Activated CD4-positive, alpha-beta T cell treated with anti-CD3 and anti-CD28 coated beads, Interleukin-2, Interleukin-4, amounts not matched to agents 100 ng/mL and 50 ng/mL, durations not matched to agents 16 hours and 8 hours (primary cell): ENCODE measurements around the gene HOXC11.

ENCODE experiments used
- DNase-seq: peaks from one replicate; pipeline ENCODE4 v3.0.0-alpha.2; 2020; ENCODE audit warnings: low spot score

HOXC11 gene

DNA sequence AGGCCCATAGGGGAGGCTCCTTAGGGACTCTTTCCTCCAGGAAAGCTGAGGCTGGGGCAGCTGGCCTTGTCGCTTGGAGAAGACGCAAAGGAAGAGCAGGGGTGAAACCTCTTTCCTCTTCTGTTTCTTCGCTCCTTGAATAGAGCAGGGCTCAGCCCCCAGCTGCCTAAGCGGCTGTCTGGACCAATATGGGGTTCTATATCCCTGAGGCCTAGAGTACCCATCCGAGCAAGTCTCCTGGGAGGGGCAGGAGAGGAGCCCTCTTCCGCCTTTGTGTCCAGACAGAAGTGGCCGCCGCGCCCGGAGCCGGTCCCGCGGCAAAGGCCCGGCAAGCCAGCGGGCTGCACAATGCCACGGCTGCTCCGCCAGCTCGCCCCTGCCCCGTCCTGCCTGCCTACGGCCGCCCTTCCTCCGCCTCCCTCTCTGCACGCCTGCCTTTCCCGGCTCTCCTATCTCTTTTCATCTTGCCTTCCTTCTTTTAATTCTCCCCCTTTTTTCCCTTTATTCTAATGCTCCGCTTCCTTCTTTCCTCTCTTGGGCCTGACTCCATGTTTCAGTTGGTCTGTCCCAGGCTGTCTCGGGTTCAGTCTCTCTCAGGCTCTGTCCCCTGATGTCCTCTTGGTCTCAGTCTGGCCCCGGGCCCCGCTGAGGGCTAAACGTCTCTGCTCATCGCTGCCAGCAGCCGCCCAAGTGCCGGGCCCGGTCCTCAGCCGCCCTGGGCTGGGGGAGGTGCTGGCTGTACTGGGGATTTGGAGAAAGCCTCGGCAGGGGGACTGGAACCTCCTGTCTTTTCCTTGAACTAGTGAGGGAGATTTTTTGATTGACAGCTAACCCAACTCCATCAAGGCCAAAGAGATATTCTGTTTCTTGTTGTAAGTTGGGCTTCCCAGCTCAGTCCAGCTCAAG is 24.5 kb downstream of the HOXC11 start:
- no peak for DNase-seq

DNA sequence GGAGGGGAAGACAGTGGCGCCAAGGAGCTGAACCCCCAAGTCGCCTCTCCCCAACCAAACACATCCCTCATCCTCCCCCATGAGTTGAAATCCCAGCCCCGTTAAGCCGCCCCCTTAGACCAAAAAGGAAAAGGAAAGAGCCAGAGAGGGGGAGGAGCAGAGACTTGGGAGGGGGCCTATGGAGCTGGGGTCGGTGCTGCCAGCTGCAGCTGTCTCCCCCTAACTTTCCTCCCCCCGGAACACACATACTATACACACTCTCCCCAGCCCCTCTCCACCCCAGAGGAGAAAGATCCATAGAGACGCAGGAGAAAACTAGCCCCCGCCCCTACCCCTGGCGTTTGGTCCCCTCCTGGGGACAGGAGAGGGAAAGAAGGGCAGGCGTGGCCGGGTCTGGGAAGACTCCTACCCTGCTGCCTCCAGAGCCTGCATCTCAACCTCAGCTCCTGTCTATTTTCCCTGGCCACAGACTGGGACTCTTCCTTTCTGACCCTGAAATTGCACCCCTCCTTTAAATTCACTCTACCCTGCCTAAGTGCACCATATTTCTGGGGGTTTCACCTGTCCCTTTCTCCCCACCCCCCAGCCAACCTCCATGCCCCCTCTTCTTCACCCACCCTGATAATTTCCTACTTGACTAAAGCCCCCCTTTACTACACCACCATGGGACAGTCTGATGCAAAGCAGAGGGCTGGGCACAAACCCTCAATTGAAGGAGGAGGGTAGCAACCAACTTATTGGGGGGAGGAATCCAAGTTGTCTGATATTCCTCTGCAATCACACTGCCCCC is 25.4 kb downstream of the HOXC11 start:
- DNase-seq, result no peak

DNA sequence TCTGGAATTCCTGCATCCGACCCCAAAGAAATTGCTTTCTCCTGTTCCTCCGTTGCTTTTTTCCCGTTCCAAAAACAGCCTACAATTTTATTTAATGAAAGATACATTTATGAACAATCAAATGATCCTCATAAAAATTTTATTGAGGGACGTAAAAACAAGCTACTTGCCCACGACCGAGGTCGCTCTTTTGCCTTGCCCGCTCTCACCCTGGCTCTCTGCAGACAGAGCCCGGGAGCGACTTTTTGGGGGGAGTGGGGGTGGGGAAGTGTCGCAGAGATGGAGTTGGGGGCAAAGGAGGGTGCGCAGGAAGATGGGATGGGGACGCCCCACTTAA is 25.9 kb downstream of the HOXC11 start:
- no peak for DNase-seq

DNA sequence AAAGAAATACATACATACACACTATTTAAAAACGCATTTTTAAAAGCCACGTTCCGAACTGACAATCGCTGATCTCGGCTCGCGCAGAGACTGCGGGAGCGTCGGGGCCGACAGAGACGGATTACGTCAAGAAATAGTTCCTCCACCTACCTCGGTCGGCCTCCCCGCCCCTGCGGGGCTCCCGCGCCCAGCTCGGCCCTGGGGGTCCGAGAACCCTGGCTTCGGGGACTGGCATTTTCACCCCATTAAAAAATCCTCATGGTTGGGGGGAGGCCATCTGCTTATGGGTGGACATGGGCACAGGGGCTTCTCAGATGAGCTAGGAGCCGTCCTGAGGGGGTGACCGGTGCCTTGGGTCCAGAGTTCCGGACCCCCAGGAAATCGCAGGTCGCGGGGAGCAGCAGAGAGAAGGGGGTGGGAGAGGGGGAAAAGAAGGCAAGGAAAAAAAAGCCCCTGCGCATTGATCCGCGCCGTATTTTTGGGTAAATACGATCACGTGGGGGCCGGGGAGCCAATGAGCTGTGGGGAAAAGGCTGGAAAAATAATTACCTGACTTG is 26.7 kb downstream of the HOXC11 start:
- no peak for DNase-seq

DNA sequence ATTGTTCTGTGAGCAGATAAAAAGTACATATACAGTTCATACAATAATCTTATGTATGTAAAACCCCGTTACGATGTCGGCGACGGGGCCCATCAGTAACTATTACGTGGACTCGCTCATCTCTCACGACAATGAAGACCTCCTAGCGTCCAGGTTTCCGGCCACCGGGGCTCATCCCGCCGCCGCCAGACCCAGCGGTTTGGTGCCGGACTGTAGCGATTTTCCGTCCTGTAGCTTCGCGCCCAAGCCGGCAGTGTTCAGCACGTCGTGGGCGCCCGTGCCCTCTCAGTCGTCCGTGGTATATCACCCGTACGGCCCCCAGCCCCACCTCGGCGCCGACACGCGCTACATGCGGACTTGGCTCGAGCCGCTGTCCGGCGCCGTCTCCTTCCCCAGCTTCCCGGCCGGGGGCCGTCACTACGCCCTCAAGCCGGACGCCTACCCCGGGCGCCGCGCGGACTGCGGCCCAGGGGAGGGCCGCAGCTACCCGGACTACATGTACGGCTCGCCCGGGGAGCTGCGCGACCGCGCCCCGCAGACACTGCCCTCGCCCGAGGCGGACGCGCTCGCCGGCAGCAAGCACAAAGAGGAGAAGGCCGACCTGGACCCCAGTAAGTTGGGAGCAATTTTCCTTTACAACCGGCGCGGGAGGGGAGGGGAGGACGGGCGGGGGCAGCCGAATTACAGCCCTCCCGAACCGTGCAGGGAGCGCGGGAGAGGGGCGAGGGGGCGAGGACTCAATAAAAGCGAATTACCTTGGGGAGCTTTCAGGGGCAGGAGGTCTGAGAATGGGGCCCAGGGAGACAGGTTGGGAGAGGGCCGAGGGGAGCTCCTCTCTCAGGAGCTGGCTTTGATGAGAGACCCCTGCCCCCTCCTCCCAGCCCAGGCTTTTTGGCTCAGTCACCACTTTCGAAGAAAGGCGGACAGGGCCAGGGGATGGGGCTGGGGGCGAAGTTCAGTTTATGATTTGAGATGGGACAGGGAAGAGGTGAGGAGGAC is 27.5 kb downstream of the HOXC11 start, which contains the start of gene HOXC9:
Gene HOXC9 (plus strand): TSS at position 46 of the 999 bp plus-strand sequence. CDS start 28 bp downstream, at position 74.
- DNase-seq, result no peak

DNA sequence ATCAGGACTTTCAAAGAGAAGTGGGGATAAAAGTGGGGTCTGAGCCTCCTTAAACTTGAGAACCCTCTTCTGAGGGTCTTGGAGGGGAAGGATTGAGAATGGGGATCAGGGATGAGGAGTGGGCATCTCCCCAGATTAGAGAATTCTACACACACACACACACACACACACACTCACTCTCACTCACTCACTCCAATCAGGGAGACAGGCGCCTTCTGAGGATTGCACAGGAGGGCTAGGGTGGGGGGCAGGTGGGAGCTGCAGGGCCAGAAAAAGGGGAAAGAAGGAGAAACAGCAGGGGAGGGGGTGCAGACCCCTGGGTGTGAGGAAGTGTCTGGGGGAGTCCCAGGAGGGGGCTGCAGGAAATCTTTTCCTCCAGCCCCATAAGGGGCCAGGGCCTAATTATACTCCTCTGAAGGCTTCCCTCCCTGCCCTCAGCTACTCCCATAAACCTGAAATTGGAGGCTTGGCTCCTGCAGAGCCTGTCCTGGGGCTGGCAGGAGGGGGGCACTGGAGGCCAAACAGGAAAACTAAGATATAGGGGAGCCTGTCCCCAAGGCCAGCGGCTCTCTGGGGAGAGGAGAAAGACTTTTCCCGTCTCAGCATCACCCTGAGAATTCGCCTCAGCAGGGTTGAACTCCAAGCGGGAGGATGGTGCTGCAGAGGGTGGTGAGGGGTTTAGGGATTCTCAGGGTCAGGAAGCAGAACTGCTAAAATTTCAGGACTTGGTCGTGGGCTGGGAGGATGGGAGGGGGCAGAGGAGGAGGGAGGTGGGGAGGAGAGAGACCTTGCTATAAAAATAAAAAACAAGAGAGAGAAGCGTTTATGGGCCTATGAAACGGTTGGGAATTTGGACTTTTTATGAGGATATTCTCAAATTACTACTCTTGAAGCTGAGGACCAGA is 28.6 kb downstream of the HOXC11 start:
- DNase-seq, result no peak

DNA sequence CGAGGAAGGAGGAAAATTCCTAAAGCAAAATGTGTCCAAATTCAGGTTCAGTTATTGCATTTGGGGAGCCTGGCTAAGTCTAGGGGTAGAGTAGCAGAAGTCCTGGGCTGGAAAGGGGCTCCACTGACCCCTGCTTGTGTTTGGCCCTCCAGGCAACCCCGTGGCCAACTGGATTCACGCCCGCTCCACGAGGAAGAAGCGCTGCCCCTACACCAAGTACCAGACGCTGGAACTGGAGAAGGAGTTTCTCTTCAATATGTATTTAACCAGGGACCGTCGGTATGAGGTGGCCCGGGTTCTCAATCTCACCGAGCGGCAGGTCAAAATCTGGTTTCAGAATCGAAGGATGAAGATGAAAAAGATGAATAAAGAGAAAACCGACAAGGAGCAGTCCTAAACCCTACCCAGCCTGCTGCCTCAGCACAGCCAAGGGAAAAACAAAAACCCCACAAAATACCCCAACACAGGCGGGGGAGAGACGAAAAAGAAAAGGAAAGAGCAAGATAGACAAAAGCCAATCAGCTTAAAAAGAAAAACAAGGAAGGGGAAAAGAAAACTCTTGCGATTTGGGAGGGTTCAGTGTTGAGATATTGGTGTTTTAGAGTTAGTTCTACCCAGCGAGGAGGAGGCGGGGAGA is 29.5 kb downstream of the HOXC11 start:
- DNase-seq, result no peak

DNA sequence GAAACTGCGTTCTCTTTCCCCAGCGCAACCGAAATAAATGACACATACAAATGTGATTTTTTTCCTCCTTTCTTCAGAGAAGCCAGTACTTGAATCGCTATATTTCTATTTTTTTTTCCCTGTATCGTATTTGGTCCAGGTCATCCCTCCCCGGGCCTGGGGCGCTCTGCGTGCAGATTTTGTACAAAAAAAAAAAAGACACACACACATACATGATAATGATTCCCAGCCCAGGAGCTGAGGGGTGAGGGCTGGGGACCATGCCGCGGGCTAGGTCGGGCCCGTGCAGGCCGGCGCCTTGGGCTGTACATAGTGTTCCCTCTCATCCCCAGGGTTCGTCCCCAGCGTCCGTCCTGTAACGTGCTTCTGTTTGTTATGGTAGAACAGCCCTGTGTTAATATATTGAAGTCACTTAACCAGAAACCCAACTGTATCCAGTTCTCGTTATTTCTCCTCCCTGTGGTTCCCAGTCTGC is 30.0 kb downstream of the HOXC11 start:
- DNase-seq, result no peak

DNA sequence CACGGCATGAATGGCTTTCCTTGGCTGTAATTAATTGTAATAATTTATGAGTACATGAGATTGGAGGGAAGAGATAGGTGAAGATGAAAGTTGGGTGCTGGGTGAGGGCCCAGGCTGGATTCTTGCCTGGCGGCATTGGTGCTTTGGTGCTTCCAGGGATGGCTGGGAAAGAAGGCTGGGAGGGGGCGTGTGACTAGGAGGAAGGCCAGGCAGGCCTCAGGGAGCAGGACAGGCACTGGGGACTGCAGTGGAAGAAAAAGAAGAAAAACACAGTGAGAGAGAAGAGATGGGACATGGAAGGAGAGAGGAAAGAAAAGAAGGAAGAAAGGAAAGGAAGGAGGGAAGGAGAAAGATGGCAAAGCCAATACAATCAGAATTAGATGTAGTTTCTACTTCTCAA is 30.7 kb downstream of the HOXC11 start:
- DNase-seq, result no peak

DNA sequence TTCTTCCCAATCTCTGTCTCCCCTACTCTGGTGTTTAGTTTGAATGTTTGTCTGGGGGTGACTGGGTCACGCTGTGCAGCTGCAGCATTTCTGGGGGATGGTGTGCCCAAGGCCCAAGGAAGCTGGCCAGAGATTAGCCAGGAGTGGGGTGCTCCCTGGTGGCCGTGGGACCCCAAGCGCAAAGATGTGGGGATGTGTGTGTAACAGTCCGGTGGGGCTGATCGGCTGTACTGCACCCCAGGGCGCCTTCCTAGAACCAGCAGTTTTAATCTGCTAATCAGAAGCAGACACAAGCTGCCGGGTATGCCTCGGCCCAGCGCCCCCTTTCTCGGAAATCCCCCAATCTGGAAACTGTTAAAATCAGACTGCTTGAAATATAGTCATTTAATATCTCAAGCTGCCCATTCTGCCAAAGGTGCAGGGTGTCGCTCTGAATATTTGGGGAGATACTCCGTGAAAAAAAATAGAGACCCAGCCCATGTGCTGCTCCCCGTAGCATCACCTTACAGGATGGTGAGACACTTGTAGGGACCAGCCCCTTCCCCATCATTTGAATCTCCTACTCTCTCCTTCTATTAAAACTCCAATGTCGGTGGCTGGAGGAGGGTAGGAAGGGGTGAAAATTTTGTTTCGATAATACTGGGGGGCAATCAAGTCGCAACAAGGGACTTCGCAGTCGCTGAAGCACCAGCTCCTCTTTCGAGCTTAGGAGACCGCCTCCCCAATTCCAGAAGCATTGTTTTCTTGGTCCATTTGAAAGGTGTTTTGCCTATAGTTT is 31.3 kb downstream of the HOXC11 start:
- DNase-seq, result no peak

DNA sequence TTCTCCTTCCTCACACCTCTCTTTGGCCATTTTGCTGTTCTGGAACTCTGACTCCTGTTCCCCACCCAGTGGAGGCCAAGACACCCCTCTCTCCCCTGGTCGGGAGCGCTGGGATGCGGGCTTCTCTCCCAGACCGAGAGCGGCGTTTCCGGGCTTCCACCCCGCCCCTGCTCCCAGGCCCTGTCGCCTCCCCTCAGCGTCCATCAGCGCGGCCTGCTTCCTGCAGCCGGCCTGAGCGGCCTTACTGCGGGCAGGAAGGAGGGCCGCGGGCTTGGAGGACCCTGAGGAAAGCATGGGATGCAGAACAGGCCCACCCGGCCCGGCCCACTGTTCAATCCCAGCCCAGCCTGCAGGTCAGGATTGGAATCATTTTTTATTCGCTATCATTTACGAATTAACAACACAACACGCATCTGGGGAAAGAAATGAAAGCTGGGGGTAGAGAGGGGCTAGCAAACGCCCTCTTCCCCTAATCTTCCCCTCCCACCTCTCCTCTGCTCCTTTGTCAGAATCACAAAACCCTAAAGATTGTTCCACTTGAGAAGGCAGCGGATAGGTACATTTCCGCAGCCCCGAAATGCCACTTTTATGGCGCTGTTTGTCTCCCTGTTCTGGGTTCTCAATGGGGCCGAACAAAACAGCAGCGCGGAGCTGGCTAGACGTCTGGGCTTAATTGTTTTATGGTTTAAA is 32.1 kb downstream of the HOXC11 start:
- no peak for DNase-seq

DNA sequence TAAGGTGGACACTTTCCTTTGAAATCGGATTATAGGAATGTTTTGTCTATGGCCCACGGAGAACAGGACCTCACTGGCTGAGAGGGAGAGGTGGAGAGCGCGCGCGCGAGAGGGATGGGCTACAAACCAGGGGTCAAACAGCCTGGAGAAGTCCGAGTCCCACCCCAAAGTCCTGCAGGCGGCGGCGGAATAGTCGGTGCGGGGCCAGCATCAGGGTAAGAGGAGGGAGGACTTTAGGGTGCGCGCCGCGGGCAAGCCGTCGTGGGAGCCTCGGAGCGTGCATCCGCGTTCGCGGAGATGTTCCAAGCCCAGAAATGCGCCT is 32.6 kb downstream of the HOXC11 start:
- DNase-seq, result no peak

DNA sequence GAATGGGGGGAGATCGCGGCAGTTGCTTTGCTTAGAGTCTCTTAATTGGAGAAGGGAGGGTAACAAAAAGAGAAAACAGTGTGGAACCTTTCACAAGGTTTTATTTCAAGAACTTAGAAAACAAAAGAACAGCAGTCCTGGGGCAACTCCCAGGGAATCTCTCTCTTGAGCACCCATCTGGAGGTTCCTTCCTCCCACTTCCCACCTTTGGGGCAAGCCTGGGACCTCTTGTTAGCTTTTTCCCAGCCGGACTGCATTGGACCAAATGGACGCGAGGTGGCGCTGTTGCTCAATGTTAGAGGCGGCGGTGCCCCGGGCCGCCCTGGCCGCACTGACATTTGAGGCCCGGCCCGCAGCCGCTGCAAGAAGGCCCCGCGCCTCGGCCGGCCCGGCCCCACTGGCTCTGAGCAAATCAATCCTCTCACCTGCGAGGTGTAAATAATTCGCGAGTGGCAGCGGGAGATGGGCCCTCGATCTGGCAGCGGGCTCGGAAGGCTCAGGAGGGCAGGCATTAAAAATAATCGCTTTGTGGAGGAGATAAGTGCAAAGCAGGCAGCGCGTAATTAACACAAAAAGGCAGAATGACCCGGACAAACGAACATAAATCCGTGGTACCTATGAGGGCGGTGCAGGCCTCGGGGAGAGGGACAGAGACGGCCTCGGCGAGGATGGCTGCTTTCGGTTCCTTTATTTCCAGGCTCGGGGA is 33.1 kb downstream of the HOXC11 start:
- DNase-seq, result peak; percentile 82

DNA sequence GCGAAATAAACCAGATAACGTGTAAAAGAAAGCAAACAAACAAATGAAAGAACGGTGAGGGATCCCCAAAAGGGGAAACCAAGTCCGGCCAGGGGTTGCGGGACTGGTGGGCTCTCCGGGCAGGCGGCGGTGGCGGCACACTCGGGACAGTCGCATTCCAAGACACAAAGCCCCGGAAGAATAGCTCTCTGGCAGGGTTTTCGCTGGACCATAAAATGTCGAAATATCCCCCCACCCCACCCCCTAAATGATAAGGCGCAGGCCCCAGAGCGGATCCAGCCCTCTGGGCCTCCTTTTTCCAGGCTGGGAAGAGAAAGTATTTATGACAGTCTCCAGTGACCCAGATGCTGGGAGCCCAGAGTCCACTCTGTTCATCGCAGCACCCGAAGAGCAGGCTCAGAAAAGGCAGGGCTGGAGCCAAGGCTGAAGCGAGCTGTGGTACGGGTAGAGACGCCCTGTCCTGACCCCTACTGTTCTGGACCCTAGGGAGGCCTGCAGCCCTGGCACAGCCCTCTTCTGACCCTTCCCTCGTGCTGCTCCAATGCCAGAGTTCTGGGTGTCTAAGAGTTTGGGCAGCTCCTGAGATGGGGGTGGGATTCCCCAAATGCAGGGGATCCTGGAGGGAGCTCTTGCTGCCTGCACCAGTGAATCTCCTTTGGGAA is 33.8 kb downstream of the HOXC11 start:
- no peak for DNase-seq

DNA sequence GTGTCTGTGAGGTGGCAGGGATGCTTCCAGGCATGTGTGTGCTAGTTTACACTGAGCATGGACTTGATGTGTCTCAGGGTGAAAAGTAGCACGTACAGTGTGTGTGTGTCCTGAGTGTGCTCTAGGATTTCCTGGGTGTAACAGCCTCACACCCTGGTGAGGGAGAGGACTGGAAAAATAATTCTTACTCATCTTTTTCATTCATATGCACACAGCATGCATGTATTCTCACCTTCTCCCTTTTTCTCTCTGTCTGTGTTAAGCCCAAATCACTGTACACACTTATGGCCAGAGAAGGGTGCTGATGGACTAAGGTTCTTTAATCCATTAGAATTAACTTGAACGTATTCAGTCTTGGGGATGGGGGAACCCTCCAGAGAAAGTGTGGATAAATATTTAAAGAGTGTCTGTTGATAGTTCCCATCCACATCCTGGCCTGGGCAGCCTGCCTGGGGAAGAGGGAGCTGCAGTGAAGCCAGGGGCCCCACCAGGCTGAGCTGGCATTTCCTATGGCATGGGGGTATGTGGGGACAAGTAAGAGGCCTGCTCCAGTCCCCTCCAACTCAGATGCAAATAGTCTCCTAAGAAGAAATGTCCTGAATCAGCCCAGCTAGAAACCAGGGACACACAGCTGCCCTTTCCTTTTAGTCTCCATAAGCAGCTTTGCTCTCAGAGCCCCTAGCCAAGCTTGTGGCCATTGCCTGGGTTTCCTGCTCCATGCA is 34.8 kb downstream of the HOXC11 start:
- no peak for DNase-seq

DNA sequence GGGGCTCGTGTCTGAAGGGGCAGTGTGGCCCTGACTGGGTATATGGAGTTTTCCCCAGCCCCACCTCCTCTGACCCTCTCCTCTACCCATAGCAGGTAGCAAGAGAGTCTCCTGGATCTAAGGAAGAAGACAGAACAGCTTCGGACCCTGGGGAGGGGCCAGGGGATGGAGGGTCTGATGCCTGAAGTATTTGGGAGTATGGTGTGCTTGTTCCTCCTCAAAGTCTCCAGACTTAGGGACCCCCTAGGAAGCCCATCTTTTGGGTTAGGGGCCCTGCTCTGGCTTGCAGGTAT is 35.3 kb downstream of the HOXC11 start:
- DNase-seq, result no peak
